ENCODE data around the gene JAKMIP1. TPM values are rescaled to one million over a fixed set of nuclear protein-coding genes. Genes with fewer than 3 reads are reported as not detected.

JAKMIP1 gene
- total RNA-seq, 3 donors from 2014 or later: 0.63 to 2.1 TPM; not detected in 1

DNA sequence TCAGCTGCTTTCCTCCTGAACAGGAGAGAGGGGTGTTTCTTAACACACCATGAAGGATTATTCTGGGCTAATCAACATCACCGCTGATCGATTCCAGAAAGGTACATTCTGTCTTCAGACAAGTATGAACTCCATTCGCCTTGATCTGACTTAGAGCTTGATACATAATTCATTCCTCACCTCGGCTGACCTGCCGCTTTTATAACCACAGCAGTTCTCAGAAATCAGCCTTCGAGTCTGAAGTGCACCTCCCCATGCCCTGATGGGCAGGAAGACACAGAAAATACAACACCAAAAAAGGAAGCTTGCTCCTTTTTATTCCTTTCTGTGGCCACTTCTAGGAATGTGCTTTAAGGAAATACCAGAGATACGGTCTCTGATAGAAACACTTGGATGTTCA, 85.7 kb downstream of the JAKMIP1 start:
- Histone ChIP-seq H3K36me3 (ENCODE audit: low read depth) (no peaks in the 10 kb centered on the region), H3K4me1 (ENCODE audit: low read depth) (no peaks in the 10 kb centered on the region), H3K4me3 (no peak overlapping the region), H3K9me3 (no peaks in the 10 kb centered on the region)
- intact Hi-C loops (cut with DNase I, micrococcal nuclease): no loop called here
- DNase-seq (no peak), ATAC-seq (no peak)
- TF ChIP-seq CTCF (IDR thresholded peaks at IDR 0.05): no peak

DNA sequence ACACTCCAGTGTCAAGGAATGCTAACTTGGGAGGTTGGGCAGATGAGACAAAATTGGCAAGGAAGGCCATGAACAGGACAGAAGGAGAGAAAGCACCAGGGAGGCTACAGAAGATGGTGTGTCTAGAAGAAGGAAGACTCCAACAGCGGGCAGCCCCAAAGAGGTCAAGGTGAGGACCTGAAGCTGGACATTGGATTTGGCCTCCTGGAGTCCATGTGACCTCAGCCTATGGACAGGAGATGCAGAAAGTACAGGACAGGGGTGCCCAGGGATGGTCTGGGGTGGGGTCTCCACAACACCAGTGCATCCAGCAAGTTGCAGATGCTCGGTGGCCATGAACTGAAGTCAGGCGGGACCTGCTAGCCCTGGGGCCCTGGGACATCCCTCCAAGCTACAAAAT, 86.2 kb downstream of the JAKMIP1 start:
- no peaks in the 10 kb centered on the region for H3K36me3 ChIP-seq (ENCODE audit: low read depth)
- H3K9me3 ChIP-seq: no peaks in the 10 kb centered on the region
- H3K4me3 ChIP-seq: no peak overlapping the region
- intact Hi-C loops (cut with DNase I, micrococcal nuclease): no loop called here
- no peak for TF ChIP-seq CTCF (IDR thresholded peaks at IDR 0.05)
- ATAC-seq (no peak), DNase-seq (no peak)
- H3K4me1 ChIP-seq (ENCODE audit: low read depth): no peaks in the 10 kb centered on the region

GRCh38 chr4:6113641-6114040, 86.7 kb downstream of the JAKMIP1 start:
- intact Hi-C loops (cut with DNase I, micrococcal nuclease): no loop called here
- no peak for DNase-seq
- Histone ChIP-seq H3K4me1 (ENCODE audit: low read depth) (no peaks in the 10 kb centered on the region), H3K36me3 (ENCODE audit: low read depth) (no peaks in the 10 kb centered on the region), H3K9me3 (no peaks in the 10 kb centered on the region), H3K4me3 (no peak overlapping the region)
- no peak for TF ChIP-seq CTCF (IDR thresholded peaks at IDR 0.05)
- ATAC-seq: no peak

DNA sequence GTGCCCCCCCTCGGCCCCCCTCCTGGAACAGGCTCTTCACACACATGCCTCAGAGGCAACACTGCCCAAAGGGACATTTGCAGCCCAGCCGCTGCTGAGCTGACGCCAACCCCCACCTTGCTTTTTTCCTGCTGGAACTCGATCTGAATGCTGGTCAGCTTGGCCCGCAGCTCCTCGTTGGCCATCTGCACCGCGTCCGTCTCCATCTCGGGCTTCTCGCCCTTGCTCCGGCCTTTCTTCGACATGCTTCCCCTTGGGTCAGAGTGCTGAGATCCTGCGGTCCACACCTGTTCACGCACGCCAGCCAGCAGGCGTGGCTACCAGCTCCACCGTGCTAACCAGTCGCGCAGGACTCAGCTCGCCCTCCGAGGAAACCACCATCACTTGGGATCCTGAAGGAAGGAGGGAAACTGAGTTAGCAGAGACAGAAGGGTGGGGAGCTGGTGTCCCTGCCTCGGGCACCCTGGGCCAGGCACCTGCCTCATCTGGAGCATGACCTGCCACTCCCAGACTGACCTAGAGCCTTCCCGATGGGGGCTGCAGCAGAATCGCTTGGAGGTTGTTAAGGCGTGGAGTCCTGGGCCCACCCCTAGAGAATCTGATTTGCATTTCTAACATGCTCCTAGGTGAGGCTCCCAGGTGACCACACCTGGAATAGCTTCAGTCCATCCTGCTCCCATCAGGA, 87.6 kb downstream of the JAKMIP1 start:
- Histone ChIP-seq H3K9me3 (no peaks in the 10 kb centered on the region), H3K4me1 (ENCODE audit: low read depth) (no peaks in the 10 kb centered on the region), H3K4me3 (no peak overlapping the region), H3K36me3 (ENCODE audit: low read depth) (no peaks in the 10 kb centered on the region)
- no peak for ATAC-seq
- intact Hi-C loops (cut with DNase I, micrococcal nuclease): no loop called here
- TF ChIP-seq CTCF (IDR thresholded peaks at IDR 0.05): no peak
- DNase-seq: no peak

DNA sequence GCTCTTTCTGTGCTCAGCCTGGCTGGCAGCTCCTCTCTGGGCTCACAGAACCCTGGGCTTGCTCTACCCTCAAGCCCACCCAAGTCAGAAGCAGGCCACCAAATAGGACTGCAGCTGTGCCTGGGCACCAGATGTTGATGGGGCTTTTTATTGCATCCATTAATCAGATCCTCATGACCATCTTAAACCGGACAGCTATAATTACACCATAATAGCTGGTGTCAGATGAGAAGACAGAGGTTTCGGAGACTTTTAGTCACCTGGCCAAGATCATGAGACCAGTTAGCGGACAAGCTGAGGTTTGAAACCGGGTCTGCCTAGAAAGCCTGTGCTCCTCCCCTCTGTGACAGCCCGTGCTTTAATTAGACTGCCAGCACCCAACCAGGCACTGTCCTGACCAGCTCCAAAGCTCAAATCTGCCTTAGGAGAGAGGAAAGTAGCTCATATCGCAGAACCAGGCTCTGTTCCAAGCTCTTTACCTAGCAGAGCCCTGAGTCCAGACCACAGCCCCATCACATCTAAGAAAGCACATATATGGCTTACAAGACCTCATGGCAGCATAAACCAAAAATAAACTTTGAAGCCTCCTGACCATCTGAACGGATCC, 88.9 kb downstream of the JAKMIP1 start:
- no peak for TF ChIP-seq CTCF (IDR thresholded peaks at IDR 0.05)

More for the DNA sequence above, 88.9 kb downstream of the JAKMIP1 start:
- DNase-seq: no peak
- Histone ChIP-seq H3K4me3 (no peak overlapping the region), H3K4me1 (ENCODE audit: low read depth) (no peaks in the 10 kb centered on the region), H3K9me3 (no peaks in the 10 kb centered on the region), H3K36me3 (ENCODE audit: low read depth) (no peaks in the 10 kb centered on the region)
- ATAC-seq: no peak
- intact Hi-C loops (cut with DNase I, micrococcal nuclease): no loop called here
